ENCODE data around the gene DHRS3. TPM values are rescaled to one million over a fixed set of nuclear protein-coding genes. Genes with fewer than 3 reads are reported as not detected.

DHRS3 gene
- total and polyA plus RNA-seq, 2 donors (not counting 1 experiment from before 2014, with no cell fraction given), result 0.37 TPM

GRCh38 chr1:12521096-12521495, 96.9 kb downstream of the DHRS3 start:
- Histone ChIP-seq H3K4me1 (ENCODE audit: control insufficient read depth in 2 of 2, insufficient read depth in 2 of 2, low read length in 2 of 2) (no peaks in the 10 kb centered on the region), H2AFZ (ENCODE audit: insufficient read depth, low read depth, low read length, poor library complexity, severe bottlenecking) (no peak overlapping the region), H3K79me2 (ENCODE audit: control insufficient read depth, insufficient read depth, low read length) (no peaks in the 10 kb centered on the region), H3K36me3 (replicated peaks in 1 of 2; ENCODE audit: control extremely low read depth in 1 of 2, control insufficient read depth in 1 of 2, extremely low read depth in 1 of 2, insufficient read depth in 2 of 2, low read length in 1 of 2) (no peaks in the 10 kb centered on the region), H3K4me3 (ENCODE audit: control extremely low read depth in 1 of 5, extremely low read depth in 1 of 5, insufficient read depth in 1 of 5, low read depth in 2 of 5, low read length in 4 of 5) (no peak overlapping the region), H3K4me2 (replicated peaks; ENCODE audit: low read depth, low read length, poor library complexity, severe bottlenecking) (no peak overlapping the region), H3K9ac (ENCODE audit: low read length) (no peak overlapping the region), H4K20me1 (ENCODE audit: control insufficient read depth, insufficient read depth, low read length, poor library complexity, severe bottlenecking) (no peaks in the 10 kb centered on the region), H3K27me3 (replicated peaks in 1 of 4; ENCODE audit: control extremely low read depth in 1 of 4, control insufficient read depth in 3 of 4, insufficient read depth in 4 of 4, low read length in 3 of 4) (no peaks in the 10 kb centered on the region), H3K27ac (ENCODE audit: low read length in 2 of 2) (no peak overlapping the region), H3K9me3 (ENCODE audit: control extremely low read depth in 1 of 3, control insufficient read depth in 2 of 3, insufficient read depth in 1 of 3, low read length in 2 of 3) (no peaks in the 10 kb centered on the region)
- ATAC-seq (ENCODE audit: low read depth), result no peak
- no peak for TF ChIP-seq EZH2 (IDR thresholded peaks at IDR 0.05; ENCODE audit: borderline replicate concordance, insufficient read depth, low read depth, low read length, poor library complexity, severe bottlenecking)
- TF ChIP-seq CTCF (IDR thresholded peaks at IDR 0.05), result no peak
- intact Hi-C loops (cut with micrococcal nuclease), result no loop called here
- no CpG with 5 or more reads among the region's 5 CpGs for WGBS (ENCODE audit: insufficient coverage)
- ChIA-PET POLR2A (no interaction called here), CTCF (no interaction called here)
- H3K4me3 Mint-ChIP-seq, result no peak overlapping the region
- H3K27ac Mint-ChIP-seq, result no peak overlapping the region
- no peaks in the 10 kb centered on the region for H3K4me1 Mint-ChIP-seq
- H3K9me3 Mint-ChIP-seq (ENCODE audit: insufficient read depth), result no peaks in the 10 kb centered on the region
- DNase-seq, result no peak
- H3K27me3 Mint-ChIP-seq, result no peaks in the 10 kb centered on the region

GRCh38 chr1:12519693-12520364, 98.2 kb downstream of the DHRS3 start:
- DNase-seq (no peak), ATAC-seq (ENCODE audit: low read depth) (no peak)
- intact Hi-C loops (cut with micrococcal nuclease), result no loop called here
- H3K27ac ChIP-seq (ENCODE audit: low read length in 2 of 2), result no peak overlapping the region
- no peaks in the 10 kb centered on the region for H3K79me2 ChIP-seq (ENCODE audit: control insufficient read depth, insufficient read depth, low read length)
- H3K4me3 ChIP-seq (ENCODE audit: control extremely low read depth in 1 of 5, extremely low read depth in 1 of 5, insufficient read depth in 1 of 5, low read depth in 2 of 5, low read length in 4 of 5), result no peak overlapping the region
- no peaks in the 10 kb centered on the region for H3K27me3 ChIP-seq (replicated peaks in 1 of 4; ENCODE audit: control extremely low read depth in 1 of 4, control insufficient read depth in 3 of 4, insufficient read depth in 4 of 4, low read length in 3 of 4)
- Mint-ChIP-seq H3K9me3 (ENCODE audit: insufficient read depth) (no peaks in the 10 kb centered on the region), H3K4me1 (no peaks in the 10 kb centered on the region), H3K27me3 (no peaks in the 10 kb centered on the region), H3K4me3 (no peak overlapping the region), H3K27ac (no peak overlapping the region)
- TF ChIP-seq CTCF (IDR thresholded peaks at IDR 0.05), result no peak
- TF ChIP-seq EZH2 (IDR thresholded peaks at IDR 0.05; ENCODE audit: borderline replicate concordance, insufficient read depth, low read depth, low read length, poor library complexity, severe bottlenecking), result no peak
- ChIA-PET POLR2A (no interaction called here), CTCF (no interaction called here)
- no peak overlapping the region for H3K4me2 ChIP-seq (replicated peaks; ENCODE audit: low read depth, low read length, poor library complexity, severe bottlenecking)
- no peak overlapping the region for H2AFZ ChIP-seq (ENCODE audit: insufficient read depth, low read depth, low read length, poor library complexity, severe bottlenecking)
- H3K9ac ChIP-seq (ENCODE audit: low read length), result no peak overlapping the region
- no peaks in the 10 kb centered on the region for H3K36me3 ChIP-seq (replicated peaks in 1 of 2; ENCODE audit: control extremely low read depth in 1 of 2, control insufficient read depth in 1 of 2, extremely low read depth in 1 of 2, insufficient read depth in 2 of 2, low read length in 1 of 2)
- WGBS (ENCODE audit: insufficient coverage), result 98% methylated on average over 10 of the region's 11 CpGs
- H3K4me1 ChIP-seq (ENCODE audit: control insufficient read depth in 2 of 2, insufficient read depth in 2 of 2, low read length in 2 of 2), result no peaks in the 10 kb centered on the region
- no peaks in the 10 kb centered on the region for H4K20me1 ChIP-seq (ENCODE audit: control insufficient read depth, insufficient read depth, low read length, poor library complexity, severe bottlenecking)
- H3K9me3 ChIP-seq (ENCODE audit: control extremely low read depth in 1 of 3, control insufficient read depth in 2 of 3, insufficient read depth in 1 of 3, low read length in 2 of 3), result no peaks in the 10 kb centered on the region

Data from B cell (primary cell).